Measurements from ENCODE around the gene VSIG4.
"Not testable (repeated sequence)": the region's sequence is repeated elsewhere in the genome, so short reads cannot be mapped to it uniquely, and the experiment has no call there.

Gene VSIG4

GRCh38 chrX:66064261-66064660 is 24.4 kb upstream of the VSIG4 start (continued):
- TF ChIP-seq OVOL3 (tag by site-specific recombination; IDR thresholded peaks at IDR 0.05): no peak
- no peak for TF ChIP-seq PBX3 (CRISPR knock-in tag; IDR thresholded peaks at IDR 0.05)
- no peak for TF ChIP-seq ZNF132 (tag by site-specific recombination; IDR thresholded peaks at IDR 0.05; ENCODE audit: borderline replicate concordance)
- TF ChIP-seq ZNF555 (tag by site-specific recombination; conservative IDR thresholded peaks at IDR 0.05): no peak
- TF ChIP-seq YY2 (tag by site-specific recombination; IDR thresholded peaks at IDR 0.05): no peak
- no peak for TF ChIP-seq ZNF585B (tag by site-specific recombination; IDR thresholded peaks at IDR 0.05)

DNA sequence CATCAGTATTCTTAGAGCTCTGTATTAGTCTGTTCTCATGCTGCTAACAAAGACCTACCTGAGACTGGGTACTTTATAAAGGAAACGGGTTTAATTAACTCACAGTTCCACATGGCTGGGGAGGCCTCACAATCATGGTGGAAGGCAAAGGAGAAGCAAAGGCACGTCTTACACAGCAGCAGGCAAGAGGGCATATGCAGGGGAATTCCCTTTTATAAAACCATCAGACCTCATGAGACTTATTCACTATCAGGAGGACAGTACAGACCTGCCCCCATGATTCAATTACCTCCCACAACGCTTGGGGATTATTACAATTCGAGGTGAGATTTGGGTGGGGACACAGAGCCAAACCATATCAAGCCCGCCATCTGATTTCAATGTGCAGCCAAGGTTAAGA is 17.1 kb upstream of the VSIG4 start:
- H3K4me1 ChIP-seq (ENCODE audit: control insufficient read depth, insufficient read depth, low read length); H3K9me3 ChIP-seq (ENCODE audit: control insufficient read depth, insufficient read depth, low read depth, low read length); CTCF ChIA-PET; H3K27ac ChIP-seq (ENCODE audit: extremely low read depth, low read depth, low read length); POLR2A ChIA-PET; H3K4me3 ChIP-seq (ENCODE audit: low read depth, low read length); H3K36me3 ChIP-seq (ENCODE audit: control insufficient read depth in 2 of 2, insufficient read depth in 1 of 2, low read length in 2 of 2): not testable (repeated sequence)

DNA sequence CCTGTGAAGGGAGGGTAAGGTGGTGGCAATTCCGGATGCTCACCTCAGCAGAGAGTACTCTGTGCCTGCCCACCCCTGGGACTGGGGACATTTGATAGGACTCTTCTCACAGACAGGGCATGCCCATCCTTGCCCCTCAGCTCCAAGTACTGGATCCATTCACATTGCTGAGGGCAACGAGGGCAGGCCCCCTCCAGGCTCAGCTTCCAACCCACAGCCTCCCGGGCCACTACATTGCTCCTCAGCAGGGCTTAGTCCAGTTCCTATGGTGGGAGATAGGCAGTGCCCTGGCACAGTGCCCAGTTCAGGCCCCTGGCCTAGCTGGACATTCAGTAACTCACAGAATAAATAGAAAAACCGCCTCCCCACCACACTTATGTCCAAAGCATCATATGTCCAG is 15.1 kb upstream of the VSIG4 start:
- no peak for TF ChIP-seq ZNF571 (tag by site-specific recombination; IDR thresholded peaks at IDR 0.05)
- no peak for TF ChIP-seq KLF9 (tag by site-specific recombination; IDR thresholded peaks at IDR 0.05; ENCODE audit: low read depth)
- TF ChIP-seq PRDM1 (tag by site-specific recombination; IDR thresholded peaks at IDR 0.05): no peak
- TF ChIP-seq, protein P1, sequence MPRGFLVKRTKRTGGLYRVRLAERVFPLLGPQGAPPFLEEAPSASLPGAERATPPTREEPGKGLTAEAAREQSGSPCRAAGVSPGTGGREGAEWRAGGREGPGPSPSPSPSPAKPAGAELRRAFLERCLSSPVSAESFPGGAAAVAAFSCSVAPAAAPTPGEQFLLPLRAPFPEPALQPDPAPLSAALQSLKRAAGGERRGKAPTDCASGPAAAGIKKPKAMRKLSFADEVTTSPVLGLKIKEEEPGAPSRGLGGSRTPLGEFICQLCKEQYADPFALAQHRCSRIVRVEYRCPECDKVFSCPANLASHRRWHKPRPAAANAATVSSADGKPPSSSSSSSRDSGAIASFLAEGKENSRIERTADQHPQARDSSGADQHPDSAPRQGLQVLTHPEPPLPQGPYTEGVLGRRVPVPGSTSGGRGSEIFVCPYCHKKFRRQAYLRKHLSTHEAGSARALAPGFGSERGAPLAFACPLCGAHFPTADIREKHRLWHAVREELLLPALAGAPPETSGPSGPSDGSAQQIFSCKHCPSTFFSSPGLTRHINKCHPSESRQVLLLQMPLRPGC (tag by site-specific recombination; IDR thresholded peaks at IDR 0.05): no peak
- no peak for TF ChIP-seq ZNF138 (tag by site-specific recombination; IDR thresholded peaks at IDR 0.05; ENCODE audit: borderline replicate concordance)
- no peak for TF ChIP-seq BCL11B (tag by site-specific recombination; IDR thresholded peaks at IDR 0.05; ENCODE audit: low read depth)
- TF ChIP-seq PRDM10 (tag by site-specific recombination; IDR thresholded peaks at IDR 0.05): no peak
- no peak for TF ChIP-seq KLF7 (tag by site-specific recombination; IDR thresholded peaks at IDR 0.05; ENCODE audit: borderline replicate concordance)
- TF ChIP-seq ZNF202 (tag by site-specific recombination; IDR thresholded peaks at IDR 0.05; ENCODE audit: borderline replicate concordance): no peak
- no peak for TF ChIP-seq ZNF146 (tag by site-specific recombination; IDR thresholded peaks at IDR 0.05)
- TF ChIP-seq ZNF560 (tag by site-specific recombination; IDR thresholded peaks at IDR 0.05; ENCODE audit: borderline replicate concordance): no peak
- no peak for TF ChIP-seq ZNF248 (tag by site-specific recombination; IDR thresholded peaks at IDR 0.05)
- no peak for TF ChIP-seq ZFP69B (tag by site-specific recombination; IDR thresholded peaks at IDR 0.05)
- ChIA-PET CTCF (no interaction called here), POLR2A (no interaction called here)

More for the DNA sequence above, 15.1 kb upstream of the VSIG4 start:
- H3K4me3 ChIP-seq (ENCODE audit: low read depth, low read length): no peak overlapping the region
- H3K27ac ChIP-seq (ENCODE audit: extremely low read depth, low read depth, low read length): no peak overlapping the region
- H3K9me3 ChIP-seq (ENCODE audit: control insufficient read depth, insufficient read depth, low read depth, low read length): no peaks in the 10 kb centered on the region
- no peaks in the 10 kb centered on the region; a peak in 1 of 3 replicates for H3K36me3 ChIP-seq (ENCODE audit: control insufficient read depth in 2 of 2, insufficient read depth in 1 of 2, low read length in 2 of 2)
- no peaks in the 10 kb centered on the region for H3K4me1 ChIP-seq (ENCODE audit: control insufficient read depth, insufficient read depth, low read length)
